ENCODE data around the gene PTPN23.

DNA sequence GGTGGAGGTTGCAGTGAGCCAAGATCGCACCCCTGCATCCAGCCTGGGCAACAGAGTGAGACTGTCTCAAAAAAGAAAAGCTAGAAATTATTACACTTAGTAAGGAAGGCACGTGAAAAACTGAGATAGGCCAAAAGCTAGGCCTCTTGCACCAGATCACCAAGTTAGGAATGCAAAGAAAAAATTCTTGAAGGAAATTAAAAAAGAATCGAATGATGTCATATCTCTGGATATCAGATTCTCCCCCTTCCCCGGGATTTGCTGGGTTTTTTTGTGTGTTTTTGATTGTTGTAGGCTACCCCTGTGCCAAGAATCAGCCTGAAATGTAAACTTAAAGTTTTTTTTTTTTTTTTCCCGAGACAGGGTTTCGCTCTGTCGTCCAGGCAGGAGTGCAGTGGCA, 17.4 kb downstream of the PTPN23 start:
- TF ChIP-seq ZNF317 (CRISPR knock-in tag; IDR thresholded peaks at IDR 0.05; ENCODE audit: borderline replicate concordance, low read depth) (no peak), CREB1 (CRISPR knock-in tag; IDR thresholded peaks at IDR 0.05) (no peak), EMX1 (CRISPR knock-in tag; IDR thresholded peaks at IDR 0.05) (no peak)
- TF ChIP-seq, protein P1, sequence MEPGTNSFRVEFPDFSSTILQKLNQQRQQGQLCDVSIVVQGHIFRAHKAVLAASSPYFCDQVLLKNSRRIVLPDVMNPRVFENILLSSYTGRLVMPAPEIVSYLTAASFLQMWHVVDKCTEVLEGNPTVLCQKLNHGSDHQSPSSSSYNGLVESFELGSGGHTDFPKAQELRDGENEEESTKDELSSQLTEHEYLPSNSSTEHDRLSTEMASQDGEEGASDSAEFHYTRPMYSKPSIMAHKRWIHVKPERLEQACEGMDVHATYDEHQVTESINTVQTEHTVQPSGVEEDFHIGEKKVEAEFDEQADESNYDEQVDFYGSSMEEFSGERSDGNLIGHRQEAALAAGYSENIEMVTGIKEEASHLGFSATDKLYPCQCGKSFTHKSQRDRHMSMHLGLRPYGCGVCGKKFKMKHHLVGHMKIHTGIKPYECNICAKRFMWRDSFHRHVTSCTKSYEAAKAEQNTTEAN (CRISPR knock-in tag; IDR thresholded peaks at IDR 0.05), result no peak
- TF ChIP-seq, protein P2, sequence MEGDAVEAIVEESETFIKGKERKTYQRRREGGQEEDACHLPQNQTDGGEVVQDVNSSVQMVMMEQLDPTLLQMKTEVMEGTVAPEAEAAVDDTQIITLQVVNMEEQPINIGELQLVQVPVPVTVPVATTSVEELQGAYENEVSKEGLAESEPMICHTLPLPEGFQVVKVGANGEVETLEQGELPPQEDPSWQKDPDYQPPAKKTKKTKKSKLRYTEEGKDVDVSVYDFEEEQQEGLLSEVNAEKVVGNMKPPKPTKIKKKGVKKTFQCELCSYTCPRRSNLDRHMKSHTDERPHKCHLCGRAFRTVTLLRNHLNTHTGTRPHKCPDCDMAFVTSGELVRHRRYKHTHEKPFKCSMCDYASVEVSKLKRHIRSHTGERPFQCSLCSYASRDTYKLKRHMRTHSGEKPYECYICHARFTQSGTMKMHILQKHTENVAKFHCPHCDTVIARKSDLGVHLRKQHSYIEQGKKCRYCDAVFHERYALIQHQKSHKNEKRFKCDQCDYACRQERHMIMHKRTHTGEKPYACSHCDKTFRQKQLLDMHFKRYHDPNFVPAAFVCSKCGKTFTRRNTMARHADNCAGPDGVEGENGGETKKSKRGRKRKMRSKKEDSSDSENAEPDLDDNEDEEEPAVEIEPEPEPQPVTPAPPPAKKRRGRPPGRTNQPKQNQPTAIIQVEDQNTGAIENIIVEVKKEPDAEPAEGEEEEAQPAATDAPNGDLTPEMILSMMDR (IDR thresholded peaks at IDR 0.05), result no peak
- TF ChIP-seq, protein P3, sequence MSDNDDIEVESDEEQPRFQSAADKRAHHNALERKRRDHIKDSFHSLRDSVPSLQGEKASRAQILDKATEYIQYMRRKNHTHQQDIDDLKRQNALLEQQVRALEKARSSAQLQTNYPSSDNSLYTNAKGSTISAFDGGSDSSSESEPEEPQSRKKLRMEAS (CRISPR knock-in tag; IDR thresholded peaks at IDR 0.05), result no peak

All from WTC11 (cell line).